ENCODE results near the gene PLOD3.

Gene PLOD3

GRCh38 chr7:101234636-101235035 lies 17.3 kb upstream of the PLOD3 start:
- H3K36me3 ChIP-seq (ENCODE audit: control insufficient read depth, low read length): peaks cover 31% of the 10 kb centered on the region
- no peaks in the 10 kb centered on the region for H3K27me3 ChIP-seq (ENCODE audit: control insufficient read depth, low read length)
- no peaks in the 10 kb centered on the region for H3K4me1 ChIP-seq (ENCODE audit: control insufficient read depth, low read length)
- H3F3A ChIP-seq (ENCODE audit: control insufficient read depth, insufficient read depth): no peaks in the 10 kb centered on the region
- no peaks in the 10 kb centered on the region for H3K79me2 ChIP-seq (ENCODE audit: control insufficient read depth, low read length)
- H3K4me2 ChIP-seq (ENCODE audit: low read length): no peak overlapping the region
- H3K4me3 ChIP-seq (ENCODE audit: low read length): no peak overlapping the region
- no peaks in the 10 kb centered on the region for H3K9me2 ChIP-seq (replicated peaks; ENCODE audit: control insufficient read depth, low read length)
- H4K20me1 ChIP-seq (ENCODE audit: control insufficient read depth, insufficient read depth, low read depth, low read length): 0 out of 2 replicates have a peak, but pooled peaks cover 4% of the 10 kb centered on the region
- TF ChIP-seq EZH2phosphoT487 (IDR thresholded peaks at IDR 0.05; ENCODE audit: borderline replicate concordance, low read length) (no peak), CTCF (IDR thresholded peaks at IDR 0.05; ENCODE audit: low read depth, low read length, poor library complexity, severe bottlenecking) (no peak)
- no peak overlapping the region for H3K27ac ChIP-seq (ENCODE audit: low read depth, low read length)
- H3K9me3 ChIP-seq (ENCODE audit: control insufficient read depth, insufficient read depth, low read length): no peaks in the 10 kb centered on the region

- H3K4me1 ChIP-seq (ENCODE audit: control insufficient read depth, low read length): no peaks in the 10 kb centered on the region
- no peaks in the 10 kb centered on the region for H3F3A ChIP-seq (ENCODE audit: control insufficient read depth, insufficient read depth)
- H3K36me3 ChIP-seq (ENCODE audit: control insufficient read depth, low read length): peaks cover 27% of the 10 kb centered on the region
- H3K4me2 ChIP-seq (ENCODE audit: low read length): no peak overlapping the region
- H3K79me2 ChIP-seq (ENCODE audit: control insufficient read depth, low read length): no peaks in the 10 kb centered on the region
- 0 out of 2 replicates have a peak, but pooled peaks cover 4% of the 10 kb centered on the region for H4K20me1 ChIP-seq (ENCODE audit: control insufficient read depth, insufficient read depth, low read depth, low read length)
- H3K9me3 ChIP-seq (ENCODE audit: control insufficient read depth, insufficient read depth, low read length): no peaks in the 10 kb centered on the region
- no peaks in the 10 kb centered on the region for H3K27me3 ChIP-seq (ENCODE audit: control insufficient read depth, low read length)
- H3K27ac ChIP-seq (ENCODE audit: low read depth, low read length): no peak overlapping the region
- H3K4me3 ChIP-seq (ENCODE audit: low read length): no peak overlapping the region
- no peak for TF ChIP-seq EZH2phosphoT487 (IDR thresholded peaks at IDR 0.05; ENCODE audit: borderline replicate concordance, low read length)
- TF ChIP-seq CTCF (IDR thresholded peaks at IDR 0.05; ENCODE audit: low read depth, low read length, poor library complexity, severe bottlenecking): no peak
- H3K9me2 ChIP-seq (replicated peaks; ENCODE audit: control insufficient read depth, low read length): no peaks in the 10 kb centered on the region
Measured at GRCh38 chr7:101233907-101234547, 16.6 kb upstream of the PLOD3 start.

DNA sequence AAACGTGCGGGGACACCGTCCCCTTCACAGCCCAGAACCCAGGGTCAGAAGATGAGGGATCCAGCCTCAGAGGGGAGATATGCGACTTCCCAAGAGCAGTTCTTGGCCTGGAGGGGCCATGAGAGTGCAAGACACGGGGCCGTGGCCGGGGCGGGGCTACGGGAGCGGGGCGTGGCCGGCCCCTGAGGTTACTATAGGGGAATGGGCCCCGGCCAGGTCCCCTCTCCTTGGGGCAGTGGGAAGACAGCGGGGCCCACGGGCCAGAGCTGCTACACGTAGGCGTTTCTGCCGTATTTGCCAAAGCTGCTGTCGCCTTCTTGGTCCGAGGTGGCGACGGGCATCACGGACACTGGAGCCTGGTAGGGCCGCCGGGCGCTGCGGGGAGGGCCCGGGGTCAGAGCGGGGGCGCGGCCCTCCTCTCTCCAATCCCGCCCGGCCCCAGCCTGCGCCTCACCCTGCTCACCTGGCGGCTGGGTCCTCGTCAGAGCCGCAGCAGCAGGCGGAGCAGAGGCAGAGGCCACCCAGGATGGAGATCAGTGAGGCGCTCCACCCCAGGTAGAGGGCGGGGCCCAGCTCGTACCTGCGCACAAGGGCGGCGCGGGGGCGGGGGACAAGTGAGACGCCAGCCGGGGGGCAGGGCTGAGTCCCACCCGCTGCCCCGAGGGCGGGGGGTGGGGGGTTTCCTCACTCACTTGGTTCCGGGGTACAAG lies 14.9 kb upstream of the PLOD3 start:
- no peak overlapping the region for H3K27ac ChIP-seq (ENCODE audit: low read depth, low read length)
- H3K9me3 ChIP-seq (ENCODE audit: control insufficient read depth, insufficient read depth, low read length): no peaks in the 10 kb centered on the region
- no peaks in the 10 kb centered on the region for H3F3A ChIP-seq (ENCODE audit: control insufficient read depth, insufficient read depth)
- no peak overlapping the region for H3K4me3 ChIP-seq (ENCODE audit: low read length)
- H3K9me2 ChIP-seq (replicated peaks; ENCODE audit: control insufficient read depth, low read length): no peaks in the 10 kb centered on the region
- H3K36me3 ChIP-seq (ENCODE audit: control insufficient read depth, low read length): peaks cover 10% of the 10 kb centered on the region; the same call in 1 of the 2 replicates
- no peak overlapping the region for H3K4me2 ChIP-seq (ENCODE audit: low read length)
- H3K27me3 ChIP-seq (ENCODE audit: control insufficient read depth, low read length): no peaks in the 10 kb centered on the region
- H4K20me1 ChIP-seq (ENCODE audit: control insufficient read depth, insufficient read depth, low read depth, low read length): 0 out of 2 replicates have a peak, but pooled peaks cover 4% of the 10 kb centered on the region
- H3K79me2 ChIP-seq (ENCODE audit: control insufficient read depth, low read length): no peaks in the 10 kb centered on the region
- no peak for TF ChIP-seq EZH2phosphoT487 (IDR thresholded peaks at IDR 0.05; ENCODE audit: borderline replicate concordance, low read length)
- no peak for TF ChIP-seq CTCF (IDR thresholded peaks at IDR 0.05; ENCODE audit: low read depth, low read length, poor library complexity, severe bottlenecking)
- H3K4me1 ChIP-seq (ENCODE audit: control insufficient read depth, low read length): no peaks in the 10 kb centered on the region

Measured in DOHH2 (cell line).